GM21576 (cell line): ENCODE data around the gene PATL2.
A peak's percentile ranks its signal among the peaks of the same experiment; 100 is the strongest.
"Not testable (repeated sequence)": the region's sequence is repeated elsewhere in the genome, so short reads cannot be mapped to it uniquely, and the experiment has no call there.

ENCODE experiments used
- ATAC-seq: cut with Tn5 transposase; IDR thresholded peaks from one replicate; pipeline ENCODE4 v1.9.1; 2021; ENCODE audit warnings: mild to moderate bottlenecking, moderate library complexity; ENCODE audit not compliant: unreplicated experiment

The PATL2 gene

DNA sequence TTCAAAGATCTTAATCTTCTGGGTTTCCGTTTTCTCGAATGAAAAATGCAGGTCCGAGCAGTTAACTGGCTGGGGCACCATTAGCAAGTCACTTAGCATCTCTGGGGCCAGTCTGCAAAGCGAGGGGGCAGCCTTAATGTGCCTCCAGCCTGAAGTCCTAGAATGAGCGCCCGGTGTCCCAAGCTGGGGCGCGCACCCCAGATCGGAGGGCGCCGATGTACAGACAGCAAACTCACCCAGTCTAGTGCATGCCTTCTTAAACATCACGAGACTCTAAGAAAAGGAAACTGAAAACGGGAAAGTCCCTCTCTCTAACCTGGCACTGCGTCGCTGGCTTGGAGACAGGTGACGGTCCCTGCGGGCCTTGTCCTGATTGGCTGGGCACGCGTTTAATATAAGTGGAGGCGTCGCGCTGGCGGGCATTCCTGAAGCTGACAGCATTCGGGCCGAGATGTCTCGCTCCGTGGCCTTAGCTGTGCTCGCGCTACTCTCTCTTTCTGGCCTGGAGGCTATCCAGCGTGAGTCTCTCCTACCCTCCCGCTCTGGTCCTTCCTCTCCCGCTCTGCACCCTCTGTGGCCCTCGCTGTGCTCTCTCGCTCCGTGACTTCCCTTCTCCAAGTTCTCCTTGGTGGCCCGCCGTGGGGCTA is at the start of gene PATL2, which contains the start of gene B2M:
PATL2 (minus strand) TSS at position 228 of the 647 bp plus-strand sequence. CDS start 34,833 bp downstream, outside the sequence.
B2M (plus strand) TSS at position 422 of the 647 bp plus-strand sequence; CDS start at position 452, 30 bp downstream.
- ATAC-seq = peak; percentile 70

DNA sequence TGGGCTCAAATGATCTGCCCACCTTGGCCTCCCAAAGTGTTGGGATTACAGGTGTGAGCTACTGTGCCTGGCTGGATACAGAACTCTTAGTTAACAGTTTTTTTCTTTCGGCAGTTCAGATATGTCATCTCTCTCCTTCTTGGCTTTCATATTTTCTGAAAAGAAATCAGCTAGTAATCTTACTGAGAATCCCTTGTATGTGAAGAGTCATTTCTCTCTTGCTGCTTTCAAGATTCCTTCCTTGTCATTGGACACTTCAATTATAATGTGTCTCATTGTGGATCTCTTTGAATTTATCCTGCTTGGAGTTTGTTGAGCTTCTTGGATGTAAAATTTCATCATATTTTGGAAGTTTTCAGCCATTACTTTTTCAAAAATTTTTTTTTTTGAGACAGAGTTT is 42.2 kb upstream of the PATL2 start:
- ATAC-seq = no peak

DNA sequence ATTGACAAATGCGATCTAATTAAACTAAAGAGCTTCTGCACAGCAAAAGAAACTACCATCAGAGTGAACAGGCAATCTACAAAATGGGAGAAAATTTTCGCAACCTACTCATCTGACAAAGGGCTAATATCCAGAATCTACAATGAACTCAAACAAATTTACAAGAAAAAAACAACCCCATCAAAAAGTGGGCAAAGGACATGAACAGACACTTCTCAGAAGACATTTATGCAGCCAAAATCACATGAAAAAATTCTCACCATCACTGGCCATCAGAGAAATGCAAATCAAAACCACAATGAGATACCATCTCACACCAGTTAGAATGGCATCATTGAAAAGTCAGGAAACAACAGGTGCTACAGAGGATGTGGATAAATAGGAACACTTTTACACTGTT is 32.3 kb upstream of the PATL2 start:
- not testable (repeated sequence) for ATAC-seq

DNA sequence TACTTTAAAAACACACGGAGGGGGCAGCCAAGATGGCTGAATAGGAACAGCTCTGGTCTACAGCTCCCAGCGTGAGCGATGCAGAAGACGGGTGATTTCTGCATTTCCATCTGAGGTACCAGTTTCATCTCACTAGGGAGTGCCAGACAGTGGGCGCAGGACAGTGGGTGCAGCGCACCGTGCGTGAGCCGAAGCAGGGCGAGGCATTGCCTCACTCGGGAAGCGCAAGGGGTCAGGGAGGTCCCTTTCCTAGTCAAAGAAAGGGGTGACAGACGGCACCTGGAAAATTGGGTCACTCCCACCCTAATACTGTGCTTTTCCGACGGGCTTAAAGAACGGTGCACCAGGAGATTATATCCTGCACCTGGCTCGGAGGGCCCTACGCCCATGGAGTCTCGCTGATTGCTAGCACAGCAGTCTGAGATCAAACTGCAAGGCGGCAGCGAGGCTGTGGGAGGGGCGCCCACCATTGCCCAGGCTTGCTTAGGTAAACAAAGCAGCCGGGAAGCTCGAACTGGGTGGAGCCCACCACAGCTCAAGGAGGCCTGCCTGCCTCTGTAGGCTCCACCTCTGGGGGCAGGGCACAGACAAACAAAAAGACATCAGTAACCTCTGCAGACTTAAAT is 28.2 kb upstream of the PATL2 start:
- ATAC-seq = not testable (repeated sequence)

DNA sequence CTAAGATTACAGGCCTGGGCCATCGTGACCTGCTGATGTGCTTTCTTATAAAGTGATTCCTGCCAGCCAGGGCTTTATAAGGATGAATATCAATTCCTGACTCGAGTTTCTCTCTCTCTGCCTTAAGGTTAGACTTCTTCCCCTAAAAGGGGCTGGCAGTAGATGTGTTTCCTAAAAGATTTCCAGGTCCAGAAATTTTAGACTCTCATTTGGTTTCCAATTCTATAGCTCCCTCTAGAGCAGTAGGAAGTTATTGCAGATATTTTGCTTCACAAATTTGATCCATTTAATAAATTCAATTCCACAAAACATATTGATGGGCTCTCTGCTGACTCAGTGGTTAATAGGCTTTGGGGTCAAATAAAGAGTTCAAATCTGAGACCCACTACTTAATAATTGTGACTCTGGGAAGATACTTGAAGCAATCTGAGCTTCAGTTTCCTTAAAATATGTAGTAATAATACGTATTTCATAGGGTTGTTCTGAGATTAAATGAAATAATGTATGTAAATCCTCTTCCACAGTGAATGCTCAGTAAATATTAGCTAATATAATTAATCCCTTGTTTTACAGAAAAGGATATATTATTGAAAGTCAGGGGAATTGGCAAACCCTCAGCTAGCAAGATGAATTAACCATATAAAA is 27.3 kb upstream of the PATL2 start:
- ATAC-seq = no peak

DNA sequence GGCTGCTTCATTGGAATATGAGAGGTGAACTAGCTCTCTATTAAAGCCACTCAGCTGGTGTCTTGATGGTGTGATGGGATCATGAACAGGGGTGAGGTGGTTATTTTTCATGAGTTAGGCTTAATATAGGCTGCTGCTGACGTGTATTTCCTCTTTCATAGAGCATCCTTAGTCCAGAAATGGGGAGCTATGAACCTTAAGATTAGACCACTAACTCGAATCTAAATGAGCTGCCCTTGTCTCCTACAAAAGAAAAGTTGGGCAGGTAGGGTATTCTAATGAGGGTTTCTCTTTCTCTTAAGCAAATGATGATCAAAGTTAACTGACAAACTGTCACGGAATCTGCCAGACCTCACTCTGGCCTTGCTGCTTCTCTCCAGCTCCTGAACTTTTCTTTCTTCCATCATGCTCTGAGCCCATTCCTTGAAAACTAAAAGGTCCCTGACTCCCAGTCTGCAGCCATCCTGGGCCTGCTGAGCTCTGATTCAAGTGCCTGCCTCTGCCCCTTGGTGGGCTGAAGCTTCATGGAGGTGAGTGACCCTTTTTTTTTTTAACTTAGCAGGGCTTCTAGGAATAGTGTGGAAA is 25.1 kb upstream of the PATL2 start, which contains the start of gene TRIM69:
TRIM69 (plus strand) TSS at position 348 of the 585 bp plus-strand sequence; CDS start at position 525, 177 bp downstream.
- no peak for ATAC-seq

DNA sequence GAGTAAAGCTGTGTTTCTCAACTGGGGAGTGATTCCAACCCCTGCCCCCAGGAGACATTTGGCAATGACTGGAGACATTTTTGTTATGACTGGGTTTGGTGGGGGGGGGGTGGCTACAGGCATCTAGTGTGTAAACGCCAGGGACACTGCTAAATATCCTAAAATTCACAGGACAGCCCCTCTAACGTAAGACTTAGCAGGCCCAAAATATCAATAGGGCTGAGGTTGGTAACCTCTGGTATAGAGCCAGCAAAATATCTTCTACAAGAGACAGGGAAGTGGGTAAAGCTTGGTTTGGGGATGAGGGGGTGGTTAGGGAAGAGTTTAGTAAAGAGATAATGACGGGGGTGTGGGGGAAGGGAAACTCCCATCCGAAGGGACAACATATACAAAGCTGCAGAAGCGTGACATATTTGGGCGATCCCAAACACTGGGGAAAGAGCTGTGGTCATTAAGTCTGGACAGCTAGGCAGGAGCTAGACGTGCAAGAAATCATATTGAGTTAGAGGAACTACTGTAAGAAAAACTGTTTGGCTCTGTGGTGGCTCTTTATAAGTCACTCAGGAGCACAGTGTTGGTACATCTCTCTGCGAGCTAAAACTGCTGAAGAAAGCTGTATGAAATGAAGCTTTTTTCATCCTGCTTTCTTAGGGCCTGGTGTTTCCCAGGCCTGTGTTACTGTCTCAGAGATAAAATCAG is 24.5 kb upstream of the PATL2 start:
- no peak for ATAC-seq

DNA sequence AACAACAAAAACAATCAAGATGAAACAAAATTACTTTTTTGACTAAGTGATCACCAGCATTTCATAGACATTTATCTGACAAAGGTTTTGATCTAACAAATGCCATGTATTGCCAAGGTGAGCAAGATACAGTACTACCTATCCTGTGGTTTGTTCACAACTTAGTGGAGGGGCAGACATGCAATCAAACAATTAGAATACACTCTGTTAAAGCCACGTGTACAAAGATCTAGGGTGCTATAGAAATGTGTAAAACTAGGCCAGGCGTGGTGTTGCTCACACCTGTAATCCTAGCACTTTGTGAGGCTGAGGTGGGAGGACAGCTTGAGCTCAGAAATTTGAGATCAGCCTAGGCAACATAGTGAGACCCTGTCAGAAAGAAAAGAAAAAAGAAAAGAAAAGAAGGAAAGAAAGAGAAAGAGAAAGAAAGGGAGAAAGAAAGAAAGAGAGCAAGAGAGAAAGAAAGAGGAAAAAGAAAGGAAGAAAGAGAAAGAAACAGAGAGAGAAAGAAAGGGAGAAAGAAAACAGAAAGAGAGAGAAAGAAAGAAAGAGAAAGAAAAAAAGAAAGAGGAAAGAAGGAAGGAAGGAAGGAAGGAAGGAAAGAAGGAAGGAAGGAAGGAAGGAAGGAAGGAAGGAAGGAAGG is 23.8 kb upstream of the PATL2 start:
- no peak for ATAC-seq

DNA sequence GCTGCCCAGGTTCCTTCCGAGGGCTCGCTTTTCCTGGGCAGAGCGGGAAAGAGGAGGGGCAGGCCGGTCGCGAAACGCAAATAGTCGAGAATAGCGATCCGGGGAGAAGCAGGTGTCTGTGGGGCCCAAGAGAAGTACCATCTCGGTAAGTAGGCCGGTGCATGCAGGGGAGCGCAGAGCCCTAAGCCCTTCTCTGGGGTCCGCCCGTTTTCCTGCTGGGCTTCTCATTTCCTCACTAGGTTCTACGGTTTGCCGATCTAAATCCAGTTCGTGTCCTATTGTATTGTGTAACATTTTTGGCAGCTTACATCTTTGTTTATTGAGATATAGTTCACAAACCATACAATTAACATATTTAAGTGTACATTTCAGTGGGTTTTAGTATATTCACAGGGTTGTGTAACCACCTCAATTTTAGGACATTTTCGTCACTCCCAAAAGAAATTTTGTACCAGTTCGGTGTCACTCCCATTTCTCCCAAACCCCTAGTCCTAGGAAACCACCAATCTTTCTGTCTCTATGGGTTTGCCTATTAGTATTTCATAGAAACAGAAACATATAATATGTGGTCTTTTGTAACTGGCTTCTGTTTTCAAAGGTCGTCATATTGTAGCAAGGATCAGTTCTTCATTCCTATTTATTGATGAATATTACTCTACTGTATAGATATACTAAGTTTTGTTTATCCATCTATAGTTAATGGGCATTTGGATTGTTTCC is 18.4 kb upstream of the PATL2 start:
- ATAC-seq = peak; percentile 1

DNA sequence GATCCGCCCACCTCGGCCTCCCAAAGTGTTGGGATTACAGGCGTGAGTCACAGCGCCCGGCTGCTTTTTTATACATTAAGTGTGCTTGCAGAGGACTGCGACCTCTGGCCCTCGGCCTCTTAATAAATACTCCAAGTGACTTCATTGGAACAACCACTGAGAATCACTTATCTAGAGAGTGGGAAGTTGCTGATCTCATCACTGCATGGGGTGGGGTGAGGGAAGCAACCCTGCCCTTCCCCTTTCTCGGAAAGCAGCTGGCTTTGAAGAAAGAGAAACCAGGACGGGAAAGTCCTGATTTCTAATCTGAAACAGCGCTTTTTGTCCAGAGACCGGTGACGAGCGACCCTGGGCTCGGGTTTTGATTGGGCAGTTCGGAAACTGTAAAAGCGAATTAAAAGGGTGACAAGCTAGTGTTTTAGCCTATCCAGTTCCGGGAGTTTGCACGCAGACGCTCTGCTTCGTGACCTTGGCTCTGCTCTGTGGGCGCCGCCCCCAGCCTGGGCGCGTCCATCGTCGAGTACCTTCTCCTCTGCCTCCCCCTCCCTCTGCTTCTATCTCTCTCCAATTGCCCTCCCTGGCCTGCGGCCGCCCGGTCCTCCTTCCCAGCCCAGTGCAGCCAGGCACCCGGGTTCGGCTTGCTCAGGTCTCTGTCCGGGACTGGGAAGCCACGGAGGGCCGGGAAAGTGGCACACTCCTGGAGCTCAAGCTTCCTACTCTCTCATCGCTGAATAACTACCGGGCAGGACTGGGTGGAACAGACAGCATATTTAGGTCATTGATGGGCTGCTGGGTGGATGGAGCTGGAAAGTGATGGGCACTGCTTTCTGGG is 17.7 kb upstream of the PATL2 start:
- peak; percentile 61 for ATAC-seq

DNA sequence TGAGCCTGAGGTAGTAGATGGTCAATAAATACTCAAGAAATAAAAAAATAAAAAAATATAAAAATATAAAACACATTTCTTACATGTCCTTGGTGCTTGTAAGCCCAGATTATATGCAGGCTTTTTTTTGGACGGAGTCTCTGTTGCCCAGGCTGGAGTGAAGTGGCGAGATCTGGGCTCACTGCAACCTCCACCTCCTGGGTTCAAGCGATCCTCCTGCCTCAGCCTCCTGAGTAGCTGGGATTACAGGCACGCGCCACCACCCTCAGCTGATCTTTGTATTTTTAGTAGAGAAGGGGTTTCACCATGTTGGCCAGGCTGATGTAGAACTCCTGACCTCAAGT is 17.1 kb upstream of the PATL2 start:
- not testable (repeated sequence) for ATAC-seq

DNA sequence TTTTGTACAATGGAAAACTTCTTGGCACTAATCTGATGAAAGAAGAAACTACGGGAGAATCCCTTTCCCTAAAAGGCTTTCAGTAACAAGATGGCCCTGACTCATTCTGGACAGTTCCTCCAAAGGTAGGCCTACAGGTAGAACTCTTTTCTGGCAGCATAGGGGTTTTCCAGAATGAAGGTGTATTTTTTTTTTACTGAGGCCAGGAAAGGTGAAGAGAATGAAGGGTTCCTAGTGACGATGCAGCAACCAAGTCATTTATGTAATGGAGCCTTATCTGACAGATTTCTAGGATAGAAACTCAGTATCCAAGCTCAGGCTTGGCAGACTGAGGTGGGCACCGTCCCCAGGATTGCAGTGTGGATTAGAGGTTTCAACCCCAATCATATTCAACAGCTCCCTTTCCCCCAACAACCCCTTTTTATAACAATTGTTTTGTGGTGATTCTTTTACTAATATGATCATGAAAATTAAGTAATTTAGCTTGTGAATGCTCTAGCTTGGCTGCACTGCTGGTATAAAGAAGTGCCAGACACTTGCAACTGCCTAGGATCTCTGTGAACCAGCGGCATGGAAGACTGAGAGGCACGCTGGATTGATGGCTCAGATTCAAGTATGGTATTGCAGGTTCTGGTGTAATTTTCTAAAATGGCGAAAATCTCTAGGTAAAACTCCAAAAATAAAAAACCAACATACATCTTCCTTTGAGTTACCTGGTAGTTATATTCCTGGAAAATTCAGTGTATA is 16.5 kb upstream of the PATL2 start:
- no peak for ATAC-seq

DNA sequence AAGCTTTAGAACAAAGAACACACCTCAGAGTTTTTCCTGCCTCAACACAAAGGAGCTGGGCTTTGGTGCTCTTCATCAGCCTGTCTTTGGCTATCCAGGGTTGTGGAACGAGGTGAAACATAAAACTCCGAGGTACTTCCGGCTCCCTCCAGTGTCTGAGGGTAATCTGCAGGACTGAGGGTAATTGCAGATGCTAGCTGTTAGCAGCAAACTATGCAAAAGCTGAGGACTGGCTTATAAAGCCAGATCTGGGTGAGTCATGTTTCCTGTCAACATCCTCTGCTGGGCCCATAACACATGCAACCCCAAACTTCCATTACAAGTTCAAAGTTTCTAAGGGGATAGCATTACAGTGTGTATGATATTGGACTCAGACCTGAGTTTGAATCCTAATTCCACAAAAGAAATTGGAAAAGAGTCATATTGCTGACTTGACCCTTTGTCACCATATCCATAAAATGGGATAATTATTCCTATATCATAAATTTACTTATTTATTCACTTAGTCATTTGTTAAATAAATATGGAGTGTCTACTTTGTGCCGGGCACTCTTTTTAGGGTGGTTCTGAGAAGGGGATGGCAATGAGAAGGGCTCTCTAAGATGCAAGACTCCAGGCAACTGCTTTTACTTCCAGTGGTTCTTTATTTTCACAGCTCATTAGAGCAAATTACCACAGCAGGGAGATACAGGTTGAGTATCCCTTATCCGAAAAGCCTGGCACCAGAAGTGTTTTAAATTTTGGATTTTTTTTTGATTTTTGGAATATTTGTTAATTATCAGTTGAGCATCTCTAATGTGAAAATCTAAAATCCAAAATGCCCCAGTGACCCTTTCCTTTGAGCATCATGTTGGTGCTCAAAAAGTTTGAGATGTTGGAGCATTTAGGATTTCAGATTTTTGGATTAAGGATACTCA is 15.7 kb upstream of the PATL2 start:
- ATAC-seq = peak; percentile 40

DNA sequence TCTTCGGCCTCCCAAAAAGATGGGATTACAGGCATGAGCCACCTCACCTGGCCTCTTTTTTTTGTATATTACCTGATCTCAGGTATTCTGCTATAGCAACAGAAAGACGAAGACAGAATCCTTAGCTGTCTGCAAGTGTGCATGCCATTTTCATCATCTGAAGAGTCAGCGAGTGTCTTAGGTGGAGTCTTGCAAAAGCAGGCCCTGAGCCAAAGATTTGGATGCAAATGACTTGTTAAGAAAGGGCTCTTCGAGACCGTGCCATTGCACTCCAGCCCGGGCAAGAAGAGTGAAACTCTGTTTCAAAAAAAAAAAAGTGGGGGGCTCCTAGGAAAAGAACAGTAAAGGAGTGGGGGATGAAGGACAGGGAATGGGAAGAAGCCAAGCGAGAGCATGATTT is 15.0 kb upstream of the PATL2 start:
- no peak for ATAC-seq

DNA sequence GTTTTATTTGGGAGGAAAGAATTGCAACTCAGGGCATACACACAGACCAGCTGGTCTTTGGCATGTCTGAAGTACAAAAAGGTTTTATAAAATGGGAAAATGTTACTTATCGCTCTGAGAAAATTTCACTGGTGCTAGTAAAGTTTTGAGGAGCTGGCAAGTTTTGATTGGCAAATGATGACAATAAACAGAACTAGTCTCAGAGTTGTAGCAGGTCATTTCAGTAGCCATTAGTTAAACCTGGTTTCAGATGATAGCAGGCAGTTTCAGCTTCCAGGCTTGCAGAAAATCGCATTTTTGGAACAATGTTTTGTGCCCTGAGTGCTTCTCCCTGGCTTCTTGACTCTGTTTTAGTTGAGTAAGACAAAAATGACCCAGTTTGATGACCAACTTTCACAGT is 10.9 kb upstream of the PATL2 start:
- no peak for ATAC-seq

DNA sequence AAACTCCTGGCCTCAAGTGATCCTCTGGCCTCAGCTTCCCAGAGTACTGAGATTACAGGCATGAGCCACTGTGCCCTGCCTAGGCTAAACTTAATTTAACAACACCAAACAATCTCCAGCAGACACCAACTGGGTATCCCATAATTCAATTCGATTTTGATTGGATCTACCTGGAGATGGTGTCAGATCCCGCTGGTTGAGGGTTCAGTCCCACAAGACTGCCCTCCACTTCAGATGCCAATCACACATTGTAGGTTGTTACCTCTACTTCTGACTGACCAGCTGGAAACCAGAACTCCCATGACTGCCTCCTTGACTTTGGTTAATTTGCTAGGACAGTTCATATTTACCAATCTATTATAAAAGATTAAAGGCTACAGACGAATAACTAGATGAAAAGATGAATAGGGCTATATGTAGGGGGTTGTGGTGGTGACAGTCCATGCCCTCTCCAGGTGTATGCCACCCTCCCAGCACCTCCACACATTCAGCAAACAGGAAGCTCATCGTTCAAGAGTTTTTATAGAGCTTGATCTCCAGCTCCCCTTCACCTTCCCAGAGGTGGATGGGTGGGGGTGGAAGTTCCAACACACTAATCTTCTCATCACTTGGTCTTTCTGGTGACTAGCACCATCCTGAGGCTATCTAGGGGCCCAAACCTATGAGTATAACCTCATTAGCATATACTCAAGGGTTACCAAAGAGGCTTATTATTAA is 9.5 kb upstream of the PATL2 start:
- no peak for ATAC-seq

DNA sequence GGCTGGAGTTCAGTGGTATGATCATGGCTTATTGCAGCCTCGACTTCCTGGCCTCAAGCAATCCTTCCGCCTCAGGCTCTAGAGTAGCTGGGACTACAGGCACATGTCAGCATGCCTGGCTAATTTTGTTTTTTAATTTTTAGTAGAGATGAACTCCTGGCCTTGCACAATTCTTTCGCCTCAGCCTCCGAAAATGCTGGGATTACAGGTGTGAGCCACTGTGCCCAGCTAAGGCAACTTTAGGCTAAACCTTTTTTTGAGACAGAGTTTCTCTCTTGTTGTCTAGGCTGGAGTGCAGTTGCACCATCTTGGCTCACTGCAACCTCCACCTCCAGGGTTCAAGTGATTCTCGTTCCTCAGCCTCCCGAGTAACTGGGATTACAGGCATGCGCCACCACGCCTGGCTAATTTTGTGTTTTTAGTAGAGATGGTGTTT is 8.9 kb upstream of the PATL2 start:
- ATAC-seq = not testable (repeated sequence)
